ENCODE measurements around the gene PLA2G2F. TPM values are rescaled to one million over a fixed set of nuclear protein-coding genes. Genes with fewer than 3 reads are reported as not detected.

The PLA2G2F gene
- total and polyA plus RNA-seq, 9 of the 15 experiments (the other 6 are each of a cell fraction or from before 2014, with no cell fraction given), result not detected

GRCh38 chr1:20198918-20199317 is 59.8 kb downstream of the PLA2G2F start (continued):
- no peak for TF ChIP-seq NRF1 (conservative IDR thresholded peaks at IDR 0.05 in 1 of 2, IDR thresholded peaks at IDR 0.05 in 1 of 2)
- no peak for TF ChIP-seq SREBF2 (CRISPR knock-in tag; IDR thresholded peaks at IDR 0.05)
- TF ChIP-seq MEF2D (tag; conservative IDR thresholded peaks at IDR 0.05; ENCODE audit: low read depth), result peak; percentile 70
- TF ChIP-seq ZNF398 (CRISPR knock-in tag; IDR thresholded peaks at IDR 0.05), result no peak
- TF ChIP-seq PHB2 (IDR thresholded peaks at IDR 0.05; ENCODE audit: low read depth), result peak; percentile 82; the same call in 1 of the 2 replicates
- peak in 1 of 2 experiments; percentile 67; a peak in 1 of 4 replicates for TF ChIP-seq ZNF639 (CRISPR knock-in tag; conservative IDR thresholded peaks at IDR 0.05 in 1 of 2, IDR thresholded peaks at IDR 0.05 in 1 of 2)
- peak; percentile 70; the same call in 1 of the 2 replicates for TF ChIP-seq BCL6 (CRISPR knock-in tag; IDR thresholded peaks at IDR 0.05)
- TF ChIP-seq PHB (CRISPR knock-in tag; IDR thresholded peaks at IDR 0.05), result no peak
- peak in 1 of 2 experiments; percentile 40; a peak in 3 of 4 replicates for TF ChIP-seq FOXK2 (conservative IDR thresholded peaks at IDR 0.05 in 1 of 2, IDR thresholded peaks at IDR 0.05 in 1 of 2; ENCODE audit: low read depth in 2 of 2)
- TF ChIP-seq SMAD4 (CRISPR knock-in tag; conservative IDR thresholded peaks at IDR 0.05), result peak; percentile 94
- TF ChIP-seq DACH1 (IDR thresholded peaks at IDR 0.05; ENCODE audit: partially characterized antibody), result peak; percentile 28
- TF ChIP-seq MAFG (tag; conservative IDR thresholded peaks at IDR 0.05), result no peak
- TF ChIP-seq BHLHE40 (IDR thresholded peaks at IDR 0.05; ENCODE audit: low read length), result peak; percentile 72
- no peak for TF ChIP-seq FOXA1 (IDR thresholded peaks at IDR 0.05; ENCODE audit: borderline replicate concordance)
- peak; percentile 60; the same call in 1 of the 2 replicates for TF ChIP-seq ZBTB2 (IDR thresholded peaks at IDR 0.05)
- peak; percentile 60 for TF ChIP-seq FOSL1 (tag; conservative IDR thresholded peaks at IDR 0.05)
- TF ChIP-seq ZNF224 (CRISPR knock-in tag; IDR thresholded peaks at IDR 0.05), result no peak
- TF ChIP-seq SMAD3 (CRISPR knock-in tag; conservative IDR thresholded peaks at IDR 0.05), result no peak
- TF ChIP-seq NR4A1 (CRISPR knock-in tag; IDR thresholded peaks at IDR 0.05), result no peak
- peak; percentile 87 for TF ChIP-seq NR4A1 (tag; IDR thresholded peaks at IDR 0.05)
- TF ChIP-seq ATF1 (CRISPR knock-in tag; IDR thresholded peaks at IDR 0.05), result no peak
- 0 out of 2 replicates have a peak, but pooled peaks have one; percentile 3 for TF ChIP-seq ATF1 (tag; IDR thresholded peaks at IDR 0.05)
- 0 out of 6 replicates have a peak, but pooled peaks of 1 of the 3 experiments have one; percentile 3 for TF ChIP-seq CTCF (IDR thresholded peaks at IDR 0.05 in 2 of 3, conservative IDR thresholded peaks at IDR 0.05 in 1 of 3; ENCODE audit: insufficient read depth in 2 of 3, low read depth in 1 of 3, low read length in 3 of 3)
- TF ChIP-seq SOX6 (IDR thresholded peaks at IDR 0.05), result peak; percentile 100
- TF ChIP-seq CTBP1 (IDR thresholded peaks at IDR 0.05; ENCODE audit: borderline replicate concordance), result peak; percentile 79

Data from K562 (cell line).